Measurements from ENCODE around the gene RCOR2.

GRCh38 chr11:63887386-63887999, 29.5 kb downstream of the RCOR2 start:
- TF ChIP-seq CTCF (conservative IDR thresholded peaks at IDR 0.05; ENCODE audit: low read depth, low read length): no peak
- no peak for TF ChIP-seq EZH2 (IDR thresholded peaks at IDR 0.05; ENCODE audit: borderline replicate concordance, low read depth, low read length, poor library complexity, severe bottlenecking)

All from A673 (cell line).